Activated T-cell treated with anti-CD3 and anti-CD28 coated beads for 1 hour (primary cell): ENCODE data around the gene BMPR1A.
A peak's percentile ranks its signal among the peaks of the same experiment; 100 is the strongest.

Experiments used
- DNase-seq: peaks from one replicate; pipeline ENCODE4 v3.0.0-alpha.2; 2020; ENCODE audit warnings: low read depth

Gene BMPR1A

GRCh38 chr10:86756511-86757112, at the start of gene BMPR1A:
TSS of gene BMPR1A (plus strand) at chr10:86756619. CDS start at chr10:86876019, 119,400 bp downstream.
- DNase-seq: no peak

GRCh38 chr10:86706977-86707376, 49.4 kb upstream of the BMPR1A start:
- no peak for DNase-seq

- DNase-seq: no peak
Observed at GRCh38 chr10:86707505-86707904, 48.9 kb upstream of the BMPR1A start.

- DNase-seq: no peak
Observed at GRCh38 chr10:86708068-86708782, 48.2 kb upstream of the BMPR1A start.

- no peak for DNase-seq
Observed at GRCh38 chr10:86708783-86709380, 47.5 kb upstream of the BMPR1A start.

- DNase-seq: no peak
Observed at GRCh38 chr10:86709396-86710185, 46.8 kb upstream of the BMPR1A start.

GRCh38 chr10:86710987-86711512, 45.4 kb upstream of the BMPR1A start:
- peak; percentile 70 for DNase-seq

GRCh38 chr10:86711513-86712316, 44.7 kb upstream of the BMPR1A start:
- peak; percentile 30 for DNase-seq

GRCh38 chr10:86712317-86712707, 44.1 kb upstream of the BMPR1A start:
- no peak for DNase-seq

- no peak for DNase-seq
Observed at GRCh38 chr10:86715156-86715795, 41.1 kb upstream of the BMPR1A start.

- no peak for DNase-seq
Observed at GRCh38 chr10:86715836-86716235, 40.6 kb upstream of the BMPR1A start.

GRCh38 chr10:86716466-86716865, 40.0 kb upstream of the BMPR1A start:
- DNase-seq: no peak

- DNase-seq: no peak
Observed at GRCh38 chr10:86718556-86718955, 37.9 kb upstream of the BMPR1A start.

GRCh38 chr10:86721232-86721631, 35.2 kb upstream of the BMPR1A start:
- no peak for DNase-seq

GRCh38 chr10:86723009-86723408, 33.4 kb upstream of the BMPR1A start:
- no peak for DNase-seq

GRCh38 chr10:86724445-86724844, 32.0 kb upstream of the BMPR1A start:
- no peak for DNase-seq

- DNase-seq: no peak
Observed at GRCh38 chr10:86725980-86726676, 30.3 kb upstream of the BMPR1A start.

GRCh38 chr10:86726677-86726999, 29.8 kb upstream of the BMPR1A start:
- DNase-seq: no peak

GRCh38 chr10:86727470-86727869, 28.9 kb upstream of the BMPR1A start:
- no peak for DNase-seq

- no peak for DNase-seq
Observed at GRCh38 chr10:86728056-86728455, 28.4 kb upstream of the BMPR1A start.

GRCh38 chr10:86729677-86730076, 26.7 kb upstream of the BMPR1A start:
- DNase-seq: no peak
